Measurements from ENCODE around the gene VTI1A. TPM values are rescaled to one million over a fixed set of nuclear protein-coding genes. Genes with fewer than 3 reads are reported as not detected.
"Not testable (repeated sequence)": the region's sequence is repeated elsewhere in the genome, so short reads cannot be mapped to it uniquely, and the experiment has no call there.

Gene VTI1A
- total RNA-seq, 1 donor from 2014 or later: 34.2 TPM

DNA sequence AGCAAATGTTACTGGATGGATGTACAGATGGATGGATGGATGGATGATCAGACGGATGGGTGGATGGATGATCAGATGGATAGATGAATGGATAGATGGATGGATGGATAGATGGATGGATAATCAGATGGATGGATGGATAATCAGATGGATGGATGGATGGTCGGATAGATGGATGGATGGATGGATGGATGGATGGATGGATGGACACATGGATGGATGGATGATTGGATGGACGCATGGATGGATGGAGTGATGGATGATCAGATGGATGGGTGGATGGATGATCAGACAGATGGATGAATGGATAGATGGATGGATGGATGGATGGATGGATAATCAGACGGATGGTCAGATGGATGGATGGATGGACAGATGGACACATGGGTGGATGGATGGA lies 412.8 kb downstream of the VTI1A start:
- no peak overlapping the region for H3K27ac Mint-ChIP-seq (ENCODE audit: unreplicated experiment)
- peaks cover 9% of the 10 kb centered on the region for H3K9me3 Mint-ChIP-seq
- H3K36me3 Mint-ChIP-seq (ENCODE audit: low read depth): peaks cover 13% of the 10 kb centered on the region
- TF ChIP-seq, protein P1, sequence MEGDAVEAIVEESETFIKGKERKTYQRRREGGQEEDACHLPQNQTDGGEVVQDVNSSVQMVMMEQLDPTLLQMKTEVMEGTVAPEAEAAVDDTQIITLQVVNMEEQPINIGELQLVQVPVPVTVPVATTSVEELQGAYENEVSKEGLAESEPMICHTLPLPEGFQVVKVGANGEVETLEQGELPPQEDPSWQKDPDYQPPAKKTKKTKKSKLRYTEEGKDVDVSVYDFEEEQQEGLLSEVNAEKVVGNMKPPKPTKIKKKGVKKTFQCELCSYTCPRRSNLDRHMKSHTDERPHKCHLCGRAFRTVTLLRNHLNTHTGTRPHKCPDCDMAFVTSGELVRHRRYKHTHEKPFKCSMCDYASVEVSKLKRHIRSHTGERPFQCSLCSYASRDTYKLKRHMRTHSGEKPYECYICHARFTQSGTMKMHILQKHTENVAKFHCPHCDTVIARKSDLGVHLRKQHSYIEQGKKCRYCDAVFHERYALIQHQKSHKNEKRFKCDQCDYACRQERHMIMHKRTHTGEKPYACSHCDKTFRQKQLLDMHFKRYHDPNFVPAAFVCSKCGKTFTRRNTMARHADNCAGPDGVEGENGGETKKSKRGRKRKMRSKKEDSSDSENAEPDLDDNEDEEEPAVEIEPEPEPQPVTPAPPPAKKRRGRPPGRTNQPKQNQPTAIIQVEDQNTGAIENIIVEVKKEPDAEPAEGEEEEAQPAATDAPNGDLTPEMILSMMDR (conservative IDR thresholded peaks at IDR 0.05): no peak
- no peak for DNase-seq (ENCODE audit: low read depth, low spot score)
- H3K4me1 Mint-ChIP-seq: no peaks in the 10 kb centered on the region
- H3K4me3 Mint-ChIP-seq: no peak overlapping the region
- no peaks in the 10 kb centered on the region for H3K27me3 Mint-ChIP-seq (ENCODE audit: low read depth)

DNA sequence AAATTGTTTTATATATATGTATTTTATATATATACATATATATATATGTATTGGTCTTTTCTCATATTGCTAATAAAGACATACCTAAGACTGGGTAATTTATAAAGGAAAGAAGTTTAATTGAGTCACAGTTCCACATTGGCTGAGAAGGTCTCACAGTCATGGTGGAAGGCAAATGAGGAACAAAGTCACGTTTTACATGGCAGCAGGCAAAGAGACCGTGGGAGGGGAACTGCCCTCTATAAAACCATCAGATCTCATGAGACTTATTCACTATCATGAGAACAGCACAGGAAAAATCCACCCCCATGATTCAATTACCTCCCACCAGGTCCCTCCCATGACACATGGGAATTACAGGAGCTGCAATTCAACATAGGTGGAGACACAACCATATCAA lies 416.4 kb downstream of the VTI1A start:
- H3K4me3 Mint-ChIP-seq; DNase-seq (ENCODE audit: low read depth, low spot score); H3K27ac Mint-ChIP-seq (ENCODE audit: unreplicated experiment); H3K27me3 Mint-ChIP-seq (ENCODE audit: low read depth); H3K4me1 Mint-ChIP-seq: not testable (repeated sequence)
- Mint-ChIP-seq H3K36me3 (ENCODE audit: low read depth) (peaks cover 16% of the 10 kb centered on the region), H3K9me3 (peaks cover 12% of the 10 kb centered on the region)

Small RNA genes lying within 50 kb of the gene (microRNA-seq; reads per million reads assigned to microRNA genes)
- not detected for gene MIR4295

Other genes with a start within 250 kb of the VTI1A start
- gene TECTB, start 163.8 kb upstream of the VTI1A start, total RNA-seq: not detected in 2 replicates
- gene ACSL5, start 73.1 kb upstream of the VTI1A start, total RNA-seq: not detected in 2 replicates
- gene ZDHHC6, start 301 bp upstream of the VTI1A start, total RNA-seq: 45.0 and 45.5 TPM in 2 replicates

All from neural crest cell (in vitro differentiated cells).